T-helper 1 cell (primary cell): ENCODE results near the gene SLC35F6.
"Not testable (repeated sequence)": the region's sequence is repeated elsewhere in the genome, so short reads cannot be mapped to it uniquely, and the experiment has no call there.

Experiments
- DNase-seq, 5 donors: peaks; one replicate each; pipeline ENCODE4 v3.0.0-alpha.2; 2012 to 2020

SLC35F6 gene

DNA sequence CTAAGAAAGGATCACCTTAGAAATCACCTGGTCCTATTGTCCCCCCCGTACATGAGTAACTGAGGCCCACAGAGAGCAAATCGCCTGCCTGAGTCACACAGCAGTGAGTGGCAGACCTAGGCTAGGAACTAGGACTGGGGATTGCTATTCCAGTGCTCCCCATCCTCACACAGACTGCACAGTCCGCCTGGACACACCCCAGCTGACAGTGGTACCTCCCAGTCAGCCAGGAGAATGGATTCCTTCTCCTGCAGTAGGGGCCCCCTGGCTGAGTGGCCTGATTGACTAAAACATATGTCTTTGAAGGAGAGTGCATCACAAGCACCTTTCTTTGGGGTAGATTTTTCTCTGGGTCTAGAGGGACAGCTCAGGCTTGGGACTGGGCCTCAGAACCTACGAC, 32.4 kb upstream of the SLC35F6 start:
- DNase-seq: no peak

- no peak for DNase-seq
These were observed 31.6 kb upstream of the SLC35F6 start for GRCh38 chr2:26732446-26732845.

GRCh38 chr2:26733413-26733812, 30.7 kb upstream of the SLC35F6 start:
- no peak for DNase-seq

GRCh38 chr2:26735097-26735496, 29.0 kb upstream of the SLC35F6 start:
- no peak for DNase-seq

GRCh38 chr2:26735883-26736588, 28.0 kb upstream of the SLC35F6 start:
- DNase-seq: no peak

DNA sequence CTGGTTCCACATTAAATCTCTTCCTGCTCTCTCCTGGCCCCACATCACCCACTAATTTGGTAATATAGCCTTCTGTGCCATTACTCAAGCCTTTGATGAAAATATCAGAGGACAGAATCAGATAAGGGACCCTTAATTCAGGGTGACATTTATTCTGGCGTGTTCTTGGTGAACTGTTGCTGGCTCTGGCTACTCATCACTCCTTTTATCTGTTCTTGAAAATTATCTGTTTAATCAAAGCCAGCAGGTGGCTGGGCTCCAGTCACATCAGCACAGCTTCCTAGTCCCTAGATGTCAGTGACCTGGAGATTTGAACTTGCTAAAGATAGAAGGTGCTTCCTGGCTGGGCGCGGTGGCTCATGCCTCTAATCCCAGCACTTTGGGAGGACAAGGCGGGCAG, 26.9 kb upstream of the SLC35F6 start:
- no peak for DNase-seq

DNA sequence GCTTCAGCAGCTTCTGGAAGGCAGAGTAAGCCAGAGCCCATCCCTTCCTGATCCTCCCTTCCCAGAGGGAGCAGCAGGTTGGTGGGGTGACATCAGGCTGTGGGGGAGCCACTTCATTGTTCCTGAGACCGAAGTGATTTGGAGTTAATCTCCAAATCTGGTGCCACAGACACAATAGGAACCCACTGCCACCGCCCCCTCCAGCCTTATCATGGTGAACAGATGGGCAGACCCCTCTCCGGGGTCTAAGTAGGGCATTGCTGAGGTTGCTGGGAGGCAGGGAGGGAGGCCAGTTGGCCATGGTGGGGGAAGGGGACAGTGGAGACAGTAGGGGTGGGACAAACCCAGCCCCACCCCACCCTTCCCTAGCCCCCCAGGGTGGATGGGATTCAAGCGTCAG, 25.6 kb upstream of the SLC35F6 start:
- DNase-seq: no peak

DNA sequence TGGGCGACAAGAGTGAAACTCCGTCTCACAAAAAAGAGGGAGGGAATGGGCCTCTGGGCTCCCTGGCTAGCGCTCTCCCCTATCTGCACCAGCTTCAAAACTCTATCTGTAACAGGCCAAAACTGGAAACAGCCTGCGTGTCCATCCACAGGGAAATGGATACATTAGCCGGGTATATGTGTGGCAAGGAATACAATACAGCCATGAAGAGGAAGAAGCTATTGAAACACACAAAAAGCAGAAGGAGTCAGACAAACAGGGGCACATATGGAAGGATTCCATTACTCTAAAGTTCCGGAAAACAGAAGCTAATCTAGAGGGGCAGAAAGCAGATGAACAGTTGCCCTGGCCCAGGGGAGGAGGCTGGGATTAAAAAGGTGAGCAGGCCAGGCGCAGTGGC, 24.6 kb upstream of the SLC35F6 start:
- DNase-seq: no peak

GRCh38 chr2:26740346-26740745, 23.7 kb upstream of the SLC35F6 start:
- no peak for DNase-seq

DNA sequence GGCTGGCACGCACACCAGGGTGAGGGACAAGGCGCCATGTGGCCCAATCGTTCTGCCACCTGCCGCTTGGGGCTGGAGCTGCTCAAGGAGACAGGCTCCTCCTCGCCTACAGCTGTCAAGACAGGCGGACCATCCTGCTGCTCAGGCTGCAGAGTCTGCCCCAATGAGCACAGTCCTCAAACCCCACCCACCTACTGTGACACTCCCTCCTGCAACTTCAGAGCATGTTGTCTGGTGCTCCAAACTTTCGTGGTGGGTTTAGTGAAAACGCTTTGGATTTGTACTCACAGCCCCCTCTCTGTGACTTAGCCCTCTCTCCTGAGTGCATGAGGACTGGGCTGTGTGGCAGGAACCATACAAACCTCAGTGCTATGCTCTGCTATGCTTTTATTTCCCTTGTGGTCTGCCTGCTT, 23.2 kb upstream of the SLC35F6 start:
- DNase-seq: no peak

DNA sequence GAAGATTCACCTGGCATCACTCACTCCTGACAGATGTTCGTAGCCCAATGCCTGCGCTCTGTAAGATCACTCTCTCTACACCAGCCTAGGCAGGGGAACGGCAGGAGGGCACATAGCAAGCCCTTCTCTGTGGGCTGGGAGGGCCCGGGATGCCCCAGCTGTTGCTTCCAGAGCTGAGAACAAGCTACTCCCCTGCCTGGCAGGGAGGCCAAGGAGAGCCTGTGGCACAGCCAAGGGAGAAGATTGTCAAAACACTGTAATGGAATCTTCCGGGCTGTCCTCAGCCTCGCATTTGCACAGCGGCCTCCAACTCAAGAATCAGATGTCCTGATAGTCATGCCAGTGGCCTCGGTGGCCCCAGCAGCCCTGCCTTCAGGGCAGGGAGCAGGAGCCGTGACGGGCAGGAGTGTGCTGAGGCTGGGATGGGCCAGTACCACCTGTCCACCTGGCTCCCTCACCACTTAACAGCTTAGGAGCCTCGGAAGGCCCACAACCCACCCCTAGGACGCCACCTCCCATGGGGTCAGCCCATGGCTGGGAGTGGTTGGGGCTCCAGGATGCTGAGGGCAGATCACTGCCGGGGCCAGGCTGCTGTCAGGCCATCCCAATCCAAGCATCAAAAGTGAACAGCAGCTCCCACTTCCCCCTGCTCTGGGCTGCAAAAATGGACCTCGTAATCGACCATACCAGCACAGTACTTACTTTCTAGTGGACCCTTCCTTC, 21.9 kb upstream of the SLC35F6 start:
- DNase-seq: no peak

DNA sequence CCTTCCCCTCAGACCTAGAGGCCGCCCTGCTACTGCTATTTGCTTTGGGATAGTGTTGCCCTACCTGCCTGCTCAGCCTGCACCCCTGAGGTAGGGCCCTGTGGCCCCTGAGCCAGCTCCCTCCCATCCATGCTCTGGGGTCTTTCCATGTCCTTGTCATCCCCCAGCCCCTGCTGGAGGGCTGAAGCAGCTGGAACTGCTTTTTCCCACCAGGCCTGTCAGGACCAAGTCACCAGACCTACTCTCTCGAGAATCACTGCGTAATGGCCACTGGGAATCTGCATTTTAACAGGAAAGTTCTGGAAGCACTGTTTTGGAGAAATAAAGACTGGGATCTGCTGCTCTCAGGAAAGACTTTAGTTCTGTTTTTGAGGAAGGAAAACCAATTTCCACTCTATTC, 20.2 kb upstream of the SLC35F6 start:
- DNase-seq: no peak

- DNase-seq: no peak
These were observed 19.1 kb upstream of the SLC35F6 start for GRCh38 chr2:26744953-26745352.

DNA sequence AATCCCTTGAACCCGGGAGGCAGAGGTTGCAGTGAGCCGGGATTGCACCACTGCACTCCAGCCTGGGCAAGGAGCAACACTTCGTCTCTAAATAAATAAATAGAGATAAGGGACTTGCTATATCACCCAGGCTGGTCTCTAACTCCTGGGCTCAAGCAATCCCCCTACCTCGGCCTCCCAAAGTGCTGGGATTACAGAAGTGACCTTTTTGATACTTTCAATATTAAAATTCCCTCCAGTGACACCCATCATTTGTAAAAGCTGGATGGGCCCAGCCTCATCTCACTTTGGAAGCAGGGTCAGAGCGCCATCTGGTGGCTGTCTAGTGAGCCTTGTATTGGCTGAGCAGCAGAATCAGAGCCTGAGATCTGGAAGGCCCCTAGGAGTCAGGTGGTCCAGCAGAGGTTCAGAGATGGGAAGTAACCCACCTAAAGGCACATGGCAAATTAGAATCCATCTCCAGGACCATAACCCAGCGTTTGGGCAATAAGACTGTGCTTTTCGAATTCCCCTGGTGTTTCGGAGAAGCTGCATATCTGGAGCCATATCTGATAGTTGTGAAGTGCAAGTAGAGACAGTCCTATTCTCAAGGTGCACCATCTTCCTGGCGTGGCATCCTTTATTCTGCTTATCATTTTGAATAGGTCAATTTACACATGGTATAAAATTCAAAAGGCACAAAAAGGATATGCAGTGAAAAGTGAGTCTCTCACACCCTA, 18.3 kb upstream of the SLC35F6 start:
- peak; percentile 42 to 71 (median 55) for DNase-seq

DNA sequence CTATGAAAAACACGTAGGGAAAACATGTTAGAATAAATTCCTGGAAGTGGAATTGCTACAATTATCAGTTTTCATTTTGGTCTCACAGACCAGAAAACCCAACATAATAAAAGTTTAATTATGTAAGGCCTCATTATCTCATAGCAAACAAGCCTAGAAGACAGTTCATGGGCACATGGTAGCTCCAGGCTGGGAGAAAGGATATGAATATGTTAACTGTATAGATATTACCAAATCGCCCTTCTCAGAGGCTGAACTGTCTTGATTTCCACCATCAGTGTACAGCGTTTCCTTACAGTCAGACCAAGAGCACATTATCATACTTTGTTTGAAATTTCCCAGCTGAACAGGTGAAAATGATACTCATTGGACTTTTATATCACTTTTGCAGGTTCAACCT, 17.1 kb upstream of the SLC35F6 start:
- DNase-seq: no peak

- not testable (repeated sequence) for DNase-seq
These were observed 14.2 kb upstream of the SLC35F6 start for GRCh38 chr2:26749787-26750420.

DNA sequence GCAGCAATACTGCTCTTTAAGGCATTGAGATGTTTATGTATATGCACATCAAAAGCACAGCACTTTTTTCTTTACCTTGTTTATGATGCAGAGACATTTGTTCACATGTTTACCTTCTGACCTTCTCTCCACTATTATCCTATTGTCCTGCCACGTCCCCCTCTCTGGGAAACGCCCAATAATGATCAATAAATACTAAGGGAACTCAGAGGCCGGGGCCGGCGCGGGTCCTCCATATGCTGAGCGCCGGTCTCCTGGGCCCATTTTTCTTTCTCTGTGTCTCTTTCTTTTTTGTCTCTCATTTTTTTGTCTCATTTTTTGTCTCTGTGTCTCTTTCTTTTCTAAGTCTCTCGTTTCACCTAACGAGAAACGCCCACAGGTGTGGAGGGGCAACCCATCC, 13.6 kb upstream of the SLC35F6 start:
- not testable (repeated sequence) for DNase-seq

DNA sequence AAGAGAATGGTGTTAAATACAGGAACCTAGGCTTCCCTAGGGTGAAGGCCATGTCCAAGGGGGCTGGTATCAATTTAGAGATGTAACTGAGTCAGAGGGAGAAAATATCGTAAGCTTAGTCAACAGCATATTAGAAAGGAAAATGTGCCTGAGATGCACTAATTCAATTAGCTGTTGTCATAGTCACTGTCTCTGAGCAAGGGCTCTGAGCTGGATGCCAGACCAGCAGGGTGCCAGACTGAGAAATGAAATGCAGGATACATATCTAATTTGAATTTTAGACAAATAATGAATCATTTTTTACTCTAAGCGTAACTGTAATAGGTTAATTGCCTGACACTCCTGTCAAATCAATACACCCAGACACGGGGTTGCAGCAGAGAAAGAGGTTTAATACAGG, 11.4 kb upstream of the SLC35F6 start:
- DNase-seq: no peak

DNA sequence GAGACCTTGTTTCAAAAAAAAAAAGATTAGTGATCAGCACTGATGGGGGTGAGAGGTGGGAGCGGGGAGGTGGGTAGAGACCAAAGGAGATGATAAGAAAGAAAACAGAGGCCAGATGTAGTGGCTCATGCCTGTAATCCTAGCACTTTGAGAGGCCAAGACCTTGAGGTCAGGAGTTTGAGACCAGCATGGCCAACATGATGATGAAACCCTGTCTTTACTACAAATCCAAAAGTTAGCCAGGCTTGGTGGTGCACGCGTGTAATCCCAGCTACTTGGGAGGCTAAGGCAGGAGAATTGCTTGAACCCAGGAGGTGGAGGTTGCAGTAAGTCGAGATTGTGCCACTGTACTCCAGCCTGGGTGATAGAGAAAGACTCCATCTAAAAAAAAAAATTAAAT, 9.5 kb upstream of the SLC35F6 start:
- no peak for DNase-seq

- no peak for DNase-seq
These were observed 9.0 kb upstream of the SLC35F6 start for GRCh38 chr2:26754972-26755670.

GRCh38 chr2:26756337-26756736, 7.7 kb upstream of the SLC35F6 start:
- DNase-seq: no peak

DNA sequence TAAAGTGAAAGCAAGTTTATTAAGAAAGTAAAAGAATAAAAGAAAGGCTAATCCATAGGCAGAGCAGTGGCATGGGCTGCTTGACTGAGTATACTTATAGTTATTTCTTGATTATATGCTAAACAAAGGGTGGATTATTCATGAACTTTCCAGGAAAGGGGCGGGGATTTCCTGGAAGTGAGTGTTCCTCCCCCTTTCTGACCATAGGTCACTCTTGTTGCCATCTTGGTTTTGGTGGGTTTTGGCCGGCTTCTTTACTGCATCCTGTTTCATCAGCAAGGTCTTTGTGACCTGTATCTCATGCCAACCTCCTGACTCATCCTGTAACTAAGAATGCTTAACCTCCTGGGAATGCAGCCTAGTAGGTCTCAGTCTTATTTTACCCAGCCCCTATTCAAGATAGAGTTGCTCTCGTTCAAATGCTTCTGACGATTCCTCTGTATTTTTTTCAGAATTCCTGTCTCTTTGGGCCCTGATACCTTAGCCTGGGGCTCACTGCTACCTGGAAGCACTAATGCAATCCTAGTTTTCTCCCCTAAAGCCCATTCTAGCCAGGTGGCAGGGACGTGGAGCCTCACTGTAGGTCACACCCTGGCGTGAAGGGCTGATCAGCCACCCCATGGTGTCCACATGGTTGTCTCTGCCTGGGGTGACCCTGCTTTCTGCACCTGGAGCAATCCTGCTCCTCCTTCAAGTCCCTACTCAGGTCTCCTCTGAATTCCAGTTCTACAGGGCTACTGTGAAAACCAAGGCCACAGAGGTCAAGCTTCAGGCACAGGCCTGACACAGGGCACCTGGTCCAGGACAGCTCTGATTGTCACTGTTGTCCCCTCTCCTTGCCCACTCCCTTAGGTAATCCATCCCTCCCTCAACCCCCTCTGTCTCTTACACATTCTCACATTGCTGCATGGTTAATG, 6.0 kb upstream of the SLC35F6 start:
- DNase-seq: peak in 1 of 5 donors; percentile 48
